ENCODE data around the gene NHP2.
A peak's percentile ranks its signal among the peaks of the same experiment; 100 is the strongest.

NHP2 gene

DNA sequence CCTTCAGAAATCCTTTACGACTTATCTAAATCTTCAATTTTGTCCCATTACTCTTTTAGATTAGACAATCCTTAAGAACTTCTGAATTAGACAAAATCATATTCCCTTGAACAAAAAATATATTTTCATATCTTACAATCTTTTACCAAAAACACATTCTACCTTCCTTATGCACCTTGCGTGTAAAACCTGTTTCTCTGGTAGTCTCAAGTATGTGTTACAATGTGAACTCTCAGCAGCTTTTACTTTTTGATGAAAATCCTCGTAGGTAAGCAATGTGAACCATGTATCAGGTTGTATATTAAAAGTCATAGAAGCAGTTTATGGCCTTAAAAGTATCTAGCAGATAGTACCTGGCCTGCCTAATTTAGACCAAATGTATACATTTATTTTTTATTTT, 20.8 kb upstream of the NHP2 start:
- TF ChIP-seq SUZ12 (IDR thresholded peaks at IDR 0.05; ENCODE audit: extremely low read depth, insufficient read depth, insufficient read length) (no peak), ZNF274 (IDR thresholded peaks at IDR 0.05; ENCODE audit: low read depth, low read length) (no peak), YY1 (IDR thresholded peaks at IDR 0.05; ENCODE audit: insufficient read depth, insufficient read length) (no peak)
- H3K4me1 ChIP-seq (ENCODE audit: insufficient read depth, insufficient read length), result no peaks in the 10 kb centered on the region
- H3K36me3 ChIP-seq (ENCODE audit: insufficient read depth, insufficient read length, low read length), result no peaks in the 10 kb centered on the region
- H3K9ac ChIP-seq (ENCODE audit: insufficient read length, low read depth), result no peak overlapping the region
- DNase-seq (ENCODE audit: low read depth, low spot score), result no peak
- no peaks in the 10 kb centered on the region for H3K27me3 ChIP-seq (ENCODE audit: insufficient read depth, insufficient read length)
- H3K4me3 ChIP-seq (ENCODE audit: insufficient read length, low read depth), result no peak overlapping the region
- no peaks in the 10 kb centered on the region for H3K9me3 ChIP-seq (ENCODE audit: insufficient read depth, low read length)

DNA sequence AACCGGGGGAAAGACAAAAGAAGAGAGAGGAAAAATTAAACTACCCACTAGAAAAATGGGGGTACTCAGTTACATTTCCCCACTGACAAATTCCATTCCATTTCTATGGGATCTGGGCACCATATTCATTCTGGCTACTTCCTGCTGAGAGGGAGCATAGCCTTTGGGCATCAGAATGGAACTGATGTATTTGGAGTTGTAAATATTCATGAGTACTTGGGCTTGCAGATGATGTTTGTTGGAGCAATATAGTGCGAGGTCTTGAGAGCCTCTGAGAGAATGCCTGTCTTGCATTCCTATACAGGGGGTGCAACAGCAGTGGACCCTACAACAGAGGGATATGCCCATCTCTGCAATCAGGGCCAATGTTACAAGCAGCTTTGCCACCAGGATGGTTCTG, 16.8 kb upstream of the NHP2 start:
- no peaks in the 10 kb centered on the region for H3K4me1 ChIP-seq (ENCODE audit: insufficient read depth, insufficient read length)
- H3K27me3 ChIP-seq (ENCODE audit: insufficient read depth, insufficient read length), result no peaks in the 10 kb centered on the region
- no peak for DNase-seq (ENCODE audit: low read depth, low spot score)
- no peaks in the 10 kb centered on the region for H3K36me3 ChIP-seq (ENCODE audit: insufficient read depth, insufficient read length, low read length)
- H3K9me3 ChIP-seq (ENCODE audit: insufficient read depth, low read length), result no peaks in the 10 kb centered on the region
- no peak overlapping the region for H3K4me3 ChIP-seq (ENCODE audit: insufficient read length, low read depth)
- no peak overlapping the region for H3K9ac ChIP-seq (ENCODE audit: insufficient read length, low read depth)
- TF ChIP-seq ZNF274 (IDR thresholded peaks at IDR 0.05; ENCODE audit: low read depth, low read length) (no peak), SUZ12 (IDR thresholded peaks at IDR 0.05; ENCODE audit: extremely low read depth, insufficient read depth, insufficient read length) (no peak), YY1 (IDR thresholded peaks at IDR 0.05; ENCODE audit: insufficient read depth, insufficient read length) (no peak)

DNA sequence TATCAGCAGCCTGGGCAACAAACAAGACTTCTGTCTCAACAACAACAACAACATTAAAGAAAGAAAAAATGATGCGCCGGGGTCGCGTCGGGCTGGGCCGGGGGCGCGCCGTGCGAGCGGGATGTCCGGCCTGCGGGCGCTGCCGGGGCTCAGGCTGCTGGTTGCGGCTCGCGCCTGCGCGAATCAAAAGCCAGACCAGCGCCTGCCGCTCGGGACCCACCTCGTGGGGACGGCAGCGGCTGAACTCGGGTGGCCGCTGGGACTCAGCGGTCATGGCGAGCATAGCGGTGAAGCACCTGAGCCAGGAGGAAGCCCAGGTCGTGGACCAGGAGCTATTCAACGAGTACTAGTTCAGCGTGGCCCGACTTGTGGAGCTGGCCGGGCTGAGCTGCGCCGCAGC, 11.9 kb upstream of the NHP2 start:
- H3K4me3 ChIP-seq (ENCODE audit: insufficient read length, low read depth), result no peak overlapping the region
- H3K36me3 ChIP-seq (ENCODE audit: insufficient read depth, insufficient read length, low read length), result no peaks in the 10 kb centered on the region
- TF ChIP-seq SUZ12 (IDR thresholded peaks at IDR 0.05; ENCODE audit: extremely low read depth, insufficient read depth, insufficient read length) (no peak), ZNF274 (IDR thresholded peaks at IDR 0.05; ENCODE audit: low read depth, low read length) (no peak), YY1 (IDR thresholded peaks at IDR 0.05; ENCODE audit: insufficient read depth, insufficient read length) (no peak)
- no peak for DNase-seq (ENCODE audit: low read depth, low spot score)
- peaks cover 6% of the 10 kb centered on the region for H3K4me1 ChIP-seq (ENCODE audit: insufficient read depth, insufficient read length)
- H3K27me3 ChIP-seq (ENCODE audit: insufficient read depth, insufficient read length), result peaks cover 7% of the 10 kb centered on the region
- H3K9ac ChIP-seq (ENCODE audit: insufficient read length, low read depth), result no peak overlapping the region
- H3K9me3 ChIP-seq (ENCODE audit: insufficient read depth, low read length), result no peaks in the 10 kb centered on the region

DNA sequence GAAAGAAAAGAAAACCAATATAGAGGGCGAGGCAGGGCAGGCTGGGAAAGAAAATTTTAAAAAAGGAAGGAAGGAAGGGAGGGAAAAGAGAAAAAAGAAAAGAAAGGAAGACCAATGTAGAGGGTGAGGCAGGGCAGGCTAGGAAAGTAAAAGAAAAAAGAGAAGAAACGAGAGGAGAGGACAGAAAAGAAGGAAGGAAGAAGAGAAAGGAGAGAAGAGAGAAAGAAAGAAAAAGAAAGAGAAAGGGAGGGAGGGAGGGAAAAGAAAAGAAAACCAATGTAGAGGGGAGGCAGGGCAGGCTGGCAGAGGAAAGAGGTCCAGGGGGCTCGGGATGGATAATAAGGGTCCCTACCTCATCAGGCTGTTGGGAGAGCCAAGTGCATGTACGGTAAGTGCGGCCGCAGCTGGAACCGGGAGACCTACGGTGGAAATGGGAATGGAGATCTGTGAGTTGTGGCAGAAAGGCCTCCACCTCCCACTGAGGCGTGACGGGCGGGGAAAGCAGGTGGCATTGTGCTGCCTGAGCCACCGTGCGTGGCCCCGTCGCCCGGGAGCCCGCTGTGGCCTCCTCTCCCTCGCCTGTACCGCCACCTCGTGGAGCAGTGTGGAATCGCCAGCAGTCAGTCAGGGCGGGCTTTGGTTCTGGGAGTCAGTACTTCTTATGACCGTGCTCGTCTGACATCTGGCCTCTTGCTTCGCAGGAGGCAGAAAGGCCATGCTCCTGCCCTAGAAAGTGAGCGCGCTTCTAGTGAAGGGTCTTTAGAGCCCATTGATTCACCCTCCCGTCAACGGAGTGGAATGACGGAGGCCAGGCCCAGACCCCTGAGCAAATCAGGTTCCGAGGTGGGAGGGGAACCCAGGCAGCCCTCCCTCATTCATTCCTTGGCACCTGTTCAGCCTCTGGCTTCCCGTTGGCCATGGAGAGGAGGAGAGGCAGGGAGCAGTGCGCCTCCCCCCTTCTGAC, 10.4 kb upstream of the NHP2 start:
- no peaks in the 10 kb centered on the region for H3K9me3 ChIP-seq (ENCODE audit: insufficient read depth, low read length)
- no peak overlapping the region for H3K9ac ChIP-seq (ENCODE audit: insufficient read length, low read depth)
- peaks cover 7% of the 10 kb centered on the region for H3K27me3 ChIP-seq (ENCODE audit: insufficient read depth, insufficient read length)
- TF ChIP-seq ZNF274 (IDR thresholded peaks at IDR 0.05; ENCODE audit: low read depth, low read length), result no peak
- TF ChIP-seq YY1 (IDR thresholded peaks at IDR 0.05; ENCODE audit: insufficient read depth, insufficient read length), result no peak
- no peak for TF ChIP-seq SUZ12 (IDR thresholded peaks at IDR 0.05; ENCODE audit: extremely low read depth, insufficient read depth, insufficient read length)
- no peaks in the 10 kb centered on the region for H3K36me3 ChIP-seq (ENCODE audit: insufficient read depth, insufficient read length, low read length)
- no peak overlapping the region for H3K4me3 ChIP-seq (ENCODE audit: insufficient read length, low read depth)
- peaks cover 6% of the 10 kb centered on the region for H3K4me1 ChIP-seq (ENCODE audit: insufficient read depth, insufficient read length)
- DNase-seq (ENCODE audit: low read depth, low spot score), result peak; percentile 38

DNA sequence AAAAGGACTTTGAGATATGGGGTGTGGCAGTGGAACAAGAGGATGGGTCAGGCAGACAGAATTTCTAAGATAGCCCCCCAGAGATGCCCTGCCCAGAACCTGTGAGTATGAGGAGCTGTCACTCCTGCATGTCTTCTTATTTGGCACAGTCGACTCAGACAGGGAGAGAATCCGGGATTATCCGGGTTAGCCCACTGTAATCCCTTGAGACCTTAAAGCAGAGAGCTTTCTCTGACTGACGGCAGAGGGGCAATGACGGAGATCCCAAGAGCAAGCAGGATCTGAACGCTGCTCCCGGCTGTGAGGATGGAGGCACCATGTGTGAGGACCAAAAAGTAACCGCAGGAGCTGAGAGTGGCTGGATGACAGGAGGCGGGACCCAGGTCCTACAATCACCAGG, 8.8 kb upstream of the NHP2 start:
- no peak for DNase-seq (ENCODE audit: low read depth, low spot score)
- Histone ChIP-seq H3K36me3 (ENCODE audit: insufficient read depth, insufficient read length, low read length) (no peaks in the 10 kb centered on the region), H3K27me3 (ENCODE audit: insufficient read depth, insufficient read length) (peaks cover 7% of the 10 kb centered on the region), H3K4me3 (ENCODE audit: insufficient read length, low read depth) (no peak overlapping the region), H3K9ac (ENCODE audit: insufficient read length, low read depth) (no peak overlapping the region), H3K4me1 (ENCODE audit: insufficient read depth, insufficient read length) (peaks cover 6% of the 10 kb centered on the region), H3K9me3 (ENCODE audit: insufficient read depth, low read length) (no peaks in the 10 kb centered on the region)
- TF ChIP-seq ZNF274 (IDR thresholded peaks at IDR 0.05; ENCODE audit: low read depth, low read length), result no peak
- no peak for TF ChIP-seq SUZ12 (IDR thresholded peaks at IDR 0.05; ENCODE audit: extremely low read depth, insufficient read depth, insufficient read length)
- TF ChIP-seq YY1 (IDR thresholded peaks at IDR 0.05; ENCODE audit: insufficient read depth, insufficient read length), result no peak

DNA sequence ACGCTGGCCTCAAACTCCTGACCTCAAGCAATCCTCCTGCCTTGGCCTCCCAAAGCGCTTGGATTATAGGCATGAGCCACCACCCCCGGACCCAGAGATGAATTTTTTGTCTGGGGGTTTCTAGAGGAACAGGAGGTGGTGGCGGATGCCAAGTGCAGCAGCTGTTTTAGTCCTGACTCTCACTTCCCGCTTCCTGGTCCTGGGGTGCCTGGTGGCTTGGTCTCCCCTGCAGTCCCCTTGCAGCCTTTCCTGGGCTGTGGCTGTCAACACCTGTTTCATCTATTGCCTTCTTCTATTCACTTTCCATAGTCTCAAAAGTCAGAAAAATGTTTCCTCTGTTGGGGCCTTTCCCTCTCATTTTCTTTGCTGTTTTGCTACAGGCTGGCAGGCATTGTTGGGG, 6.5 kb upstream of the NHP2 start:
- Histone ChIP-seq H3K36me3 (ENCODE audit: insufficient read depth, insufficient read length, low read length) (no peaks in the 10 kb centered on the region), H3K4me1 (ENCODE audit: insufficient read depth, insufficient read length) (peaks cover 6% of the 10 kb centered on the region), H3K9me3 (ENCODE audit: insufficient read depth, low read length) (no peaks in the 10 kb centered on the region), H3K4me3 (ENCODE audit: insufficient read length, low read depth) (no peak overlapping the region), H3K27me3 (ENCODE audit: insufficient read depth, insufficient read length) (peaks cover 7% of the 10 kb centered on the region), H3K9ac (ENCODE audit: insufficient read length, low read depth) (no peak overlapping the region)
- no peak for TF ChIP-seq ZNF274 (IDR thresholded peaks at IDR 0.05; ENCODE audit: low read depth, low read length)
- no peak for TF ChIP-seq YY1 (IDR thresholded peaks at IDR 0.05; ENCODE audit: insufficient read depth, insufficient read length)
- TF ChIP-seq SUZ12 (IDR thresholded peaks at IDR 0.05; ENCODE audit: extremely low read depth, insufficient read depth, insufficient read length), result no peak
- no peak for DNase-seq (ENCODE audit: low read depth, low spot score)

DNA sequence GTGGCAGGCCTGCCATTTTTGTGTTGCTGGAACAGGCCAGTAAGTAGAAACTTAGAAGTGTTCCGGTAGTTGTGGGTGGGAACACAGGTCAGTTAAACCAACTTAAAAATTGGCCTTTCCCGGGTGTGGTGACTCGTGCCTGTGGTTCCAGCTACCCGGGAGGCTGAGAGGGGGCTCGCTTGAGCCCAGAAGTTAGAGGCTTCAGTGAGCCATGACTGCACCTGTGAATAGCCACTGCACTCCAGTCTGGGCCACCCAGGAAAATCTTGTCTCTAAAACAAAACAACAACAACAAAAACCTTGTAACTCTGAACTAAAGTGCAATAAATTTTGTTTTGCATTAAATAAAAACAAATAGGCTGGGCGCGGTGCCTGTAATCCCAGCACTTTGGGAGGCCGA, 1.4 kb upstream of the NHP2 start:
- TF ChIP-seq SUZ12 (IDR thresholded peaks at IDR 0.05; ENCODE audit: extremely low read depth, insufficient read depth, insufficient read length), result no peak
- no peak for TF ChIP-seq ZNF274 (IDR thresholded peaks at IDR 0.05; ENCODE audit: low read depth, low read length)
- TF ChIP-seq YY1 (IDR thresholded peaks at IDR 0.05; ENCODE audit: insufficient read depth, insufficient read length), result no peak
- H3K36me3 ChIP-seq (ENCODE audit: insufficient read depth, insufficient read length, low read length), result peaks cover 28% of the 10 kb centered on the region
- no peak overlapping the region for H3K4me3 ChIP-seq (ENCODE audit: insufficient read length, low read depth)
- H3K27me3 ChIP-seq (ENCODE audit: insufficient read depth, insufficient read length), result no peaks in the 10 kb centered on the region
- DNase-seq (ENCODE audit: low read depth, low spot score), result no peak
- H3K9ac ChIP-seq (ENCODE audit: insufficient read length, low read depth), result no peak overlapping the region
- H3K4me1 ChIP-seq (ENCODE audit: insufficient read depth, insufficient read length), result peaks cover 3% of the 10 kb centered on the region
- no peaks in the 10 kb centered on the region for H3K9me3 ChIP-seq (ENCODE audit: insufficient read depth, low read length)
